Measurements from ENCODE around the gene HRH3.

The HRH3 gene

DNA sequence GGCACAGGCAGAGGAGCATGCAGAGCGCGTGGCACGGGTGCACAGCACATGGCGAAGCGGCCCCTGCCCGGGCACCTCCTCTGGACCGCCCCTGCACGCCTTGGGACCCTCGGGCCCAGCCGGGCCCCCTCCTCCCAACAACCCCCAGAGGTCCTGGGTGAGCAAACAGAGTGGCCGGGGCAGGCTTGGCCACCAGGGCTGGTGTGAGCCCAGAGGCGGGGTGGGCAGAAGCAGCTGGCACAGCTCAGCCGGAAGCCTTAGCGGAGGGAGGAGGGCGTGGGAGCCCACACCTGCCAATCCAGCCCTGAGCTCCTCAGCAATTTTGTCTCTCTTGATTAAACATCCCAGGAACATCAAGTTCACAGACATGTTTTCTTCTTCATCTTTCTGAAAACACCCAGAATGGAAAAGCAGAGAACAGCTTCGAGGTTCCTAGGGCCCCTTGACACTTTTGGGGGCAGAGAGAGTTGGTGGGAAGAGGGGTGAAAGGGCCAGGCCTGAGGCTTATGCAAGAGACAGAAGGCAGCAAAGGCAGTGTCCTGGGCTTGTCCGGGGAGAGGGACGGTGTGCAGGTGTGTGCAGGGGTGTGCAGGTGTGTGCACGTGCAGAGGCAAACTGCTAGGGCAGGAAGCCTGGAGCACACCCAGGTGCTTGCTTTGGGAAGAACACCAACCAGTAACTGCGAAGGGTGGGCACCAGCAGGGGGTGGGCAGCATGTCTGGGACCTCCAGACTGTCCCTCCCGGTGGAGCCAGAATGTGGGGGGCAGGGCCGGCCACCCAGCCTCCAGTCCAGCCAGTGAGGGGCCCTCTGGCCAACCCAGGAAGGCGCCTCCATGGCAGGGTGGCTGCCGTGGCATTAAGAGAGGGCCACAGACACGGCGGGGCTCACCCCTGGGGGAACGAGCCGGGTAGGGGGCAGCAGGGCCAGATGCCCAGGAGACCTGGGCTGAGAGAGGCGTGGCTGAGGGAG is 4.8 kb downstream of the HRH3 start:
- DNase-seq (ENCODE audit: low spot score): no peak

DNA sequence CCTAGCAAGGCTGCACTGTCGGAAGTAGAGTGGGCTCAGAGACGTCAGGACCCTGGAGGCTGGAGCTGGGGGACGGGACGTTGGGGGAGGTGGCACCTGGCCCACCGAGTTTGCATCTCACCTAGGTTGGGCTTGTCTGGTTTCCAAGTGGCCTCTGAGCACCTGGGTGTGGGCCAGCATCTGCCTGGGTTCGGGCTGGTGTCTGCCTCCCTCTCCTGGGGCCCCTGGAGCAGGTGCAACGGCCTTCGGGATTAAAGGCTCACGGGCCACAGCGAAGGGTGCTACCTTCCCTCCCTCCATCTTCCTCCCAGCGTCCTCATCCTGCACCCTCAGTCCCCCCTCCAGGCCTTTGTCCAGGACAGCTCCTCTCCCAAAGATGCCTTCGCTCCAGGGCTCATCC is 6.0 kb downstream of the HRH3 start:
- DNase-seq (ENCODE audit: low spot score): no peak

DNA sequence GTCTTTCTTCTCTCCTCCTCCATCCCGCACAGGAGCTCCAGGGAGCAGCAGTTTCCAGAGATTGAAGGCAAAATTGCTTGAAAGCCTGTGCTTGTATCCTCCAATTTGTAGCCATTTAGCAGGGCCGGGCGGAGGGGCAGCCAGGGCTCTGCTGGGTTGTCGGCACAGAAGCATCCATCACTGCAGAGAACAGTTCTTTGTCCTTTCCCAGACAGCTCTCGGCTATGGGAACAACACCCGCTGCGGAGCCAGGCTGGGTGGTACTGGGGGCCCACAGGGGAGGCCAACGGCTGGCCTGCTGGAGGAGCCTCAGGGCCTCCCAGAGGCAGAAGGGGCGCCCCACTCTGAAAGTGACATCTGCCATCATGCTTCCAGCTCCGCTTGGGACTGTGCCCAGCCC is 7.8 kb downstream of the HRH3 start:
- no peak for DNase-seq (ENCODE audit: low spot score)

DNA sequence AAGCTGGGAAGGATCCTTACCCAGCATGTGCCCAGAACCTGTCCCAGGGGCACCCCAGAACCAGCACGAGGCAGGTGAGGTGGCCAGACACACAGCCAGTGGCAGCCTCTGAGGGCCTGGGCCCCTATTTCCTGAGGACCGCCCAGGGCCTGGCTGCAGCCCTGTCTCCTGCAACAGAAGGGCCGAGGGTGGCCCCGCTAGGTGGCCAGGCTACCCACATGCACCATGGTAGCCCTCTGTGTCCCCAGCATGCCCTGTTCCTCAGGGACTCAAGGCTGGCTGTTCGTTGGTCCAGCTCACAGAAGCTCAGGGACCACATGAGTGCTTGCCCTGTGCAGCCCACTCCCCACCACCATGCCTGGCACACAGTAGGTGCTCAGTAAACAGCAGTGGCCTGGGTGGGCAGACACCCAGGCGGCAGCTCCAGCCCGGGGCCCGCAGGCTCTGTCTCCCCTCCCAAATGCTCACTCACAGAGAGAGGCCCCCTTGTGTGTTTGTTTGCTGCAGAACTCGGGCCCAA is 8.2 kb downstream of the HRH3 start:
- DNase-seq (ENCODE audit: low spot score): no peak

GRCh38 chr20:62211216-62211615 is 8.9 kb downstream of the HRH3 start:
- DNase-seq (ENCODE audit: low spot score): no peak

DNA sequence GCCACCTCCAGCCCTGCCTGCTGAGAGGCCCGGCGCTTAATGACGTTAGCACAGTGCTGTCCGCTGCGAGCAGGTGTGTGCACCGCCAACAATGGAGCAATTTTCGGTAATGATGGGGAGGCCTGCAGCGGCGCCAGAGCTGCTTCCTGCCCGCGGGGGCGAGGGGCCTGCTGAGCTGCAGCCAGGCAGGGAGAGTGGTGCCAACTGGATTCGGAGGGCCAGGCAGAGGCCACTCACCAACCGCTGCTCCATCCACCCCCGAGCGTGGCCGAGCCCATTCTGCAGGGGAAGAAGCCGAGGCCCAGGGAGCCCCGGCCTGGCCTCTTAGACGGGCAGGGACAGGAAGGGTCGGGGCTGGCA is 9.6 kb downstream of the HRH3 start:
- no peak for DNase-seq (ENCODE audit: low spot score)

DNA sequence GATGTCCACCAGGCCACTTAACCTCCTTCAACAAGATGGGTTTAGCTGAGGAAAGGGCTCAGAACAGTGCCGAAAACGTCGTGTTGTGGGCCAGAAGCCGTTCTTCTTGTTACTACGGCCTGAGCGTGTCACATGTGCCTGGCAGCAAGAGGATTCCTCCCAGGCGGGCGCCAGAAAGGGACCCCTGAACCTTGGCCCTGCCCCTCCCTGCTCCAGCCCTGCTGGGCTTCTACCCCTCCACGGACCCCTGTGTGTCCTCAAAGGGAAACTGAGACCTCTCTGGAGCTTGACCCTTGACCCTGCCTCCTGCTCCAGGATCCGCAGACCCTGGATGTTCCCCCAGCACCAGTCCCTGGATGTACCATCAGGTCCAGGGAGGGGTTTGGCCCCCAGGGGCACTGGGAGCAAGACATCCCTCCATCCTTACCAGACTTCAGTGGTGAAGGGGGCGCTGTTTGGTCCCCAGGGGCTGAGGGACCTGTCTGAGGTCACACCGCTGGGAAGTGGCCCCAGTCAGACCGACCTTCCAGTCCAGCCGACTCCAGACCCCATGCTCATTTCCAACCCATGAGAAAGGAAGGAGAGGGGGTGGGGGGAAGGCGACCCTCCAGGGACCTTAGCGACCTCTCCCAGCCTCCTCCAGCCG is 10.1 kb downstream of the HRH3 start:
- no peak for DNase-seq (ENCODE audit: low spot score)

DNA sequence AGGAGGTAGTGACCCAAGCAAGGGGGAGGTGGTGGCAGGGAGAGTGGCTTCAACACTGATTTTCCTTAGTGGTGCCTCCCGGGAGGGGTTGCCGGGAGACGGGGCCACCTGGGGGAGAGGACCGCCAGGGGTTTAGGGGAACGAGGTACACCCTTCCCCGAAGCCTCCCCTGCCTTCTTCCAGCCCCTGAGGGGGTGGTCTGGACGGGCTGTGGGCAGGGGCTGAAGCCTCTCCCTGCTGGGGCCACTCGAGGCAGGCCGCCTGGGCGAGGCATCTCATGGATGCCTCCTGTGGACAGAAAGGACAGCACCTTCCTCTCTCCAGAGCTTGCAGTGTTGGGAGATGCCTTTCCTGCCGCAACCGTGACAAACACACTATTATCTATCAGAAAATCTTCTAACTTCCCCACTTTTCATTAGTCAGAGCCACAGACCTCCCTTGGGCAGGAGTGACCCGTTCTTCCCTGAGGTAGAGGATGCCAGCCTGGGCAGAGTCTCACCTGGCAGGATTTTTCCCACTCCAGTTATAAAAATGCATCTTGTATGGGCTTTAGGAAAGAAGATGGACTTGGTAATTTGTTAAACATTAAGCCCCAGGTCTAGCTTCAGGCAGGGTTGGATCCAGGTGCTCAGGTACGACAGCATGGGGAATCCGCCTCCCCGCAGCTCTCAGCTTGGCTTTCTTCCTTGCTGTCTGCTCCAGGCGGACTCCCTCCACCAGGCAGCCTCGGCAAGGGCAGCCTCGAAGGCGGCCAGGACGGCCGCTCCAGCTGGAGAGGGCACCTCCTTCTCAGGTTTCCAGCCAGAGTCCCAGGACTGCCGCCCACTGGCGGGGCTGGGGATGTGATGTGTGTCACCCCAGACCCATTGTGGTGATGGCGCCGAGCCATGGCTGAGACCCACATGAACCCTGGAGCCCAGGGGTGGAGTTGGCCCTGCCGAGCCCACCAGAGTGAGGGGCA is 11.0 kb downstream of the HRH3 start:
- no peak for DNase-seq (ENCODE audit: low spot score)

GRCh38 chr20:62208061-62208794 is 11.8 kb downstream of the HRH3 start:
- DNase-seq (ENCODE audit: low spot score): no peak

- no peak for DNase-seq (ENCODE audit: low spot score)
Measured at GRCh38 chr20:62206388-62206775, 13.7 kb downstream of the HRH3 start.

GRCh38 chr20:62205618-62206387 is 14.3 kb downstream of the HRH3 start:
- DNase-seq (ENCODE audit: low spot score): no peak

GRCh38 chr20:62203378-62204030 is 16.6 kb downstream of the HRH3 start:
- DNase-seq (ENCODE audit: low spot score): no peak

GRCh38 chr20:62202676-62203377 is 17.3 kb downstream of the HRH3 start:
- DNase-seq (ENCODE audit: low spot score): no peak

- no peak for DNase-seq (ENCODE audit: low spot score)
Measured at GRCh38 chr20:62202083-62202395, 18.0 kb downstream of the HRH3 start.

DNA sequence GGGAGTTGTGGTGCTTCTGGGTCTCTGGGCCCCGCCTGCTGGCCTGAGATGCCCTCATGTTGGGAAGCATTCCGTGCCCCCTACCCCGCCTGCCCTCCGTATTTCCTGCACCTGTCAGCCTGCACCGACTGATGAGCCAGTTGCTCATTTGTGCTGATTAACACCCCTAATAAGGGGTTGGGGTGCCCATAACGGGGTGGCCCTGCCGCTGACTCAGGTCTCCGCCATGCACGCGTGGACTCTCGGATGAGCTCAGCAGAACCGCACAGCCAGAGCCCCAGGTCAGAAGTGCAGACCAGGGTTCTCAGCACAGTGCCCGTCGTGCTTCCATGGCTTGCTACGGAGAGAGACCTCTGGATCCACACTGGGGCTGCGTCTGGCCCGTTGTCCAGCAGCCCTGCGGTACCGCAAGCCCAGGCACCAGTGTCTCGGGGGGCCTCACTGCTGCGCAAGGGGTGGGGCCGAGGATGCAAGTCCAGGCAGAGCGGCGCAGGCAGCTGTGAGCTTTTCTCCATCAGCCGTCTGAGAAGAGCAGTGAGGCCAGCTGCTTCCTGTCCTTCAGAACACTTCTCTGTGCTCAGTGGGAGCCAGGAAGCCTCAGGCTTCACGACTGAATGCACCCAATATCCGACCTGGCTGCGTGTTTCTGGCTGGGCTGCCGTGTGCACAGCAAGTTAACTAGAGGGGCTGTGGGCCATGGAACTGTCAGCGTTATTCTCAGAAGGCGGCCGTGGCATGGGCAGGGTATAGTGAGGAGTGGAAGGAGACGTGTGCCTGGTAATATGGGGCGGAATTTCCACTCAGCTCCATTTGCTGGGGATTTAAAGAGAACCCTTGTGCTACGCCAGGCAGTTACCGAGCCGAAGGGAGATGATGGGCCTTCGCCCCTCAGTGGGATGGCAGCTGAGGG is 18.6 kb downstream of the HRH3 start:
- no peak for DNase-seq (ENCODE audit: low spot score)

- no peak for DNase-seq (ENCODE audit: low spot score)
Measured at GRCh38 chr20:62200491-62201172, 19.4 kb downstream of the HRH3 start.

GRCh38 chr20:62198931-62199330 is 21.1 kb downstream of the HRH3 start:
- DNase-seq (ENCODE audit: low spot score): no peak

GRCh38 chr20:62198496-62198895 is 21.6 kb downstream of the HRH3 start:
- DNase-seq (ENCODE audit: low spot score): no peak
